H1 (cell line): ENCODE data around the gene GZMA. TPM values are rescaled to one million over a fixed set of nuclear protein-coding genes. Genes with fewer than 3 reads are reported as not detected.

Experiments used
- CTCF ChIA-PET: fragments of 300-600 bp; sonication (Branson Sonifier 250); formaldehyde crosslinking; loops from one replicate; lab custom pipeline; 2021; ENCODE audit not compliant: partially characterized antibody; lab: Charles Lee
- POLR2A ChIA-PET: fragments of 300-600 bp; sonication (Branson Sonifier 250); formaldehyde crosslinking; loops from one replicate; lab custom pipeline; 2021; ENCODE audit warnings: inconsistent platforms; ENCODE audit not compliant: partially characterized antibody; lab: Charles Lee
- DNase-seq, 2 experiments: peaks; one replicate each; pipeline versions ENCODE4 v3.0.0 to v3.0.0-alpha.2; 2010 to 2022; ENCODE audit warnings: low spot score in 2 of 2, low read depth in 1 of 2, mixed read lengths in 1 of 2
- FAIRE-seq: peaks from 2 replicates; lab custom pipeline; 2011; peaks lifted over from hg19 to GRCh38; lab: Jason Lieb, UNC
- H2AFZ ChIP-seq: 2 replicates; pipeline ENCODE4 v1.8.1; 2012; ENCODE audit warnings: low read length, inconsistent platforms
- H2AK5ac ChIP-seq: 2 replicates; pipeline ENCODE4 v1.6.1; 2013; ENCODE audit warnings: low read depth, low read length
- H2BK120ac ChIP-seq: replicated peaks from 2 replicates; pipeline ENCODE3; 2013; ENCODE audit warnings: low read depth, low read length, inconsistent platforms
- H2BK12ac ChIP-seq: 2 replicates; pipeline ENCODE4 v1.6.1; 2013; ENCODE audit warnings: low read depth, low read length
- H2BK15ac ChIP-seq: 2 replicates; pipeline ENCODE4 v1.6.1; 2013; ENCODE audit warnings: low read length
- H2BK20ac ChIP-seq: 2 replicates; pipeline ENCODE4 v1.6.1; 2013; ENCODE audit warnings: low read length
- H2BK5ac ChIP-seq: 2 replicates; pipeline ENCODE4 v1.6.1; 2013; ENCODE audit warnings: low read depth, low read length
- H3K14ac ChIP-seq: 2 replicates; pipeline ENCODE4 v1.6.1; 2013; ENCODE audit warnings: inconsistent platforms; ENCODE audit not compliant: insufficient read length
- H3K18ac ChIP-seq: 2 replicates; pipeline ENCODE4 v1.6.1; 2013; ENCODE audit warnings: low read length; ENCODE audit errors: extremely low read depth
- H3K23ac ChIP-seq: 2 replicates; pipeline ENCODE4 v1.6.1; 2013; ENCODE audit warnings: inconsistent platforms; ENCODE audit not compliant: insufficient read length
- H3K23me2 ChIP-seq: 2 replicates; pipeline ENCODE4 v1.6.1; 2013; ENCODE audit warnings: low read depth, low read length
- H3K27ac ChIP-seq: 2 replicates; pipeline ENCODE4 v1.6.1; 2011; ENCODE audit warnings: low read depth, low read length, inconsistent platforms
- H3K27me3 ChIP-seq, 4 experiments: replicated peaks in 1 of 4; 1 replicate in 1 of 4; 2 replicates in 3 of 4; pipeline versions ENCODE4 v1.6.1 to v1.8.1; 2011 to 2013; ENCODE audit warnings: low read length in 3 of 4, mild to moderate bottlenecking in 3 of 4, inconsistent platforms in 2 of 4, mixed read lengths in 2 of 4, moderate library complexity in 1 of 4; ENCODE audit not compliant: control insufficient read depth in 3 of 4, insufficient read depth in 3 of 4; ENCODE audit errors: extremely low read depth in 1 of 4
- H3K36me3 ChIP-seq, 4 experiments: 2 replicates each; pipeline versions ENCODE4 v1.6.1 to v1.8.1; 2011 to 2013; ENCODE audit warnings: mild to moderate bottlenecking in 4 of 4, low read length in 3 of 4, moderate library complexity in 2 of 4, control low read depth in 1 of 4, inconsistent platforms in 1 of 4; ENCODE audit not compliant: insufficient read depth in 4 of 4, control insufficient read depth in 2 of 4
- H3K4ac ChIP-seq: replicated peaks from 2 replicates; pipeline ENCODE3; 2013; ENCODE audit warnings: low read length, low read depth, mixed read lengths, inconsistent platforms; ENCODE audit not compliant: insufficient read length
- H3K4me1 ChIP-seq, 4 experiments: replicated peaks in 1 of 4; 1 replicate in 1 of 4; 2 replicates in 3 of 4; pipeline versions ENCODE4 v1.6.1 to v1.8.1; 2011 to 2013; ENCODE audit warnings: low read length in 3 of 4, inconsistent platforms in 2 of 4, mixed read lengths in 1 of 4; ENCODE audit not compliant: insufficient read depth in 4 of 4, control insufficient read depth in 3 of 4
- H3K4me2 ChIP-seq, 2 experiments: 2 replicates each; pipeline versions ENCODE4 v1.6.1 to v1.8.1; 2011 to 2013; ENCODE audit warnings: low read depth in 2 of 2, low read length in 2 of 2, control low read depth in 1 of 2, inconsistent platforms in 1 of 2, mild to moderate bottlenecking in 1 of 2; ENCODE audit not compliant: insufficient read depth in 1 of 2
- H3K4me3 ChIP-seq, 4 experiments: fragments of 200-600, 300-600 bp in 1 of 4; sonication (generic), shearing (Covaris generic), sonication (Bioruptor Twin) in 1 of 4; 2 replicates each; pipeline versions ENCODE4 v1.5.1 to v1.8.1; 2011 to 2016; ENCODE audit warnings: low read length in 4 of 4, low read depth in 3 of 4, control low read depth in 2 of 4, inconsistent platforms in 2 of 4, mild to moderate bottlenecking in 2 of 4, mixed read lengths in 1 of 4, moderate library complexity in 1 of 4; ENCODE audit not compliant: insufficient read depth in 2 of 4; ENCODE audit errors: extremely low read depth in 1 of 4
- H3K56ac ChIP-seq: replicated peaks from 2 replicates; pipeline ENCODE3; 2013; ENCODE audit warnings: low read depth, mild to moderate bottlenecking, mixed read lengths, low read length, inconsistent platforms; ENCODE audit not compliant: insufficient read length
- H3K79me1 ChIP-seq: 2 replicates; pipeline ENCODE4 v1.6.1; 2013; ENCODE audit warnings: low read depth, low read length, control low read depth
- H3K79me2 ChIP-seq, 2 experiments: 2 replicates each; pipeline versions ENCODE4 v1.6.1 to v1.8.1; 2012 to 2013; ENCODE audit warnings: low read length in 2 of 2, mild to moderate bottlenecking in 2 of 2, inconsistent platforms in 1 of 2; ENCODE audit not compliant: insufficient read depth in 2 of 2, control insufficient read depth in 1 of 2
- H3K9ac ChIP-seq, 4 experiments: replicated peaks in 1 of 4; 1 replicate in 1 of 4; 2 replicates in 3 of 4; pipeline versions ENCODE4 v1.6.1 to v1.8.1; 2011 to 2013; ENCODE audit warnings: low read depth in 3 of 4, low read length in 3 of 4, control low read depth in 2 of 4, mild to moderate bottlenecking in 2 of 4, moderate library complexity in 2 of 4, inconsistent platforms in 1 of 4; ENCODE audit errors: extremely low read depth in 1 of 4
- H3K9me3 ChIP-seq, 2 experiments: 2 replicates each; pipeline versions ENCODE4 v1.6.1 to v1.8.1; 2012 to 2013; ENCODE audit warnings: mild to moderate bottlenecking in 2 of 2, moderate library complexity in 2 of 2, control low read depth in 1 of 2, inconsistent platforms in 1 of 2, low read depth in 1 of 2, low read length in 1 of 2, mixed read lengths in 1 of 2; ENCODE audit not compliant: insufficient read depth in 2 of 2
- H4K20me1 ChIP-seq, 2 experiments: replicated peaks in 1 of 2; 2 replicates each; pipeline versions ENCODE3 to v1.8.1; 2011 to 2013; ENCODE audit warnings: inconsistent platforms in 2 of 2, low read length in 2 of 2, mild to moderate bottlenecking in 1 of 2; ENCODE audit not compliant: insufficient read depth in 2 of 2, control insufficient read depth in 1 of 2
- H4K5ac ChIP-seq: 2 replicates; pipeline ENCODE4 v1.6.1; 2013; ENCODE audit warnings: low read length, low read depth, mixed read lengths, inconsistent platforms; ENCODE audit not compliant: insufficient read length
- H4K8ac ChIP-seq: 2 replicates; pipeline ENCODE4 v1.8.0; 2013; ENCODE audit warnings: mild to moderate bottlenecking, moderate library complexity, low read length, inconsistent platforms; ENCODE audit not compliant: insufficient read depth; ENCODE audit errors: extremely low read depth
- H4K91ac ChIP-seq: replicated peaks from 2 replicates; pipeline ENCODE3; 2013; ENCODE audit warnings: low read length, mixed read lengths, inconsistent platforms; ENCODE audit not compliant: insufficient read length
- CTCF ChIP-seq, 3 experiments: IDR thresholded peaks; 1 replicate in 2 of 3; 2 replicates in 1 of 3; pipeline versions ENCODE4 v1.5.1 to v1.6.1; 2011; ENCODE audit warnings: low read length in 3 of 3, mild to moderate bottlenecking in 3 of 3, inconsistent platforms in 2 of 3, low read depth in 1 of 3, moderate library complexity in 1 of 3; ENCODE audit not compliant: insufficient read depth in 1 of 3; ENCODE audit errors: control extremely low read depth in 1 of 3
- HDAC6 ChIP-seq: IDR thresholded peaks from one replicate; pipeline ENCODE4 v1.7.1; 2012; ENCODE audit warnings: low read depth, mild to moderate bottlenecking, inconsistent platforms, low read length, moderate library complexity
- SP1 ChIP-seq: IDR thresholded peaks from 2 replicates; pipeline ENCODE4 v1.6.1; 2011; ENCODE audit warnings: low read depth, low read length
- YY1 ChIP-seq: IDR thresholded peaks from 2 replicates; pipeline ENCODE4 v1.6.1; 2011; ENCODE audit warnings: low read depth, mild to moderate bottlenecking, low read length
- whole genome bisulfite sequencing, 2 experiments: shearing (Covaris generic) in 1 of 2; methylation state at CpG; one replicate each; pipeline versions ENCODE4 v1.1.6 to v1.1.7; 2013 to 2015; ENCODE audit warnings: low lambda C conversion rate in 2 of 2, mixed read lengths in 2 of 2, inconsistent platforms in 1 of 2, low coverage in 1 of 2, missing lambda C conversion rate in 1 of 2; ENCODE audit not compliant: insufficient replicate concordance in 2 of 2, insufficient coverage in 1 of 2, insufficient read length in 1 of 2; ENCODE audit errors: extremely low coverage in 1 of 2, missing lambda C conversion rate in 1 of 2; 5-methylcytosine and 5-hydroxymethylcytosine counted together
- polyA plus RNA-seq, 7 experiments: library from polyadenylated mRNA; depleted of rRNA in 3 of 7; stranded (reverse) in 5 of 7; unstranded in 2 of 7; fragments of >200 nt in 5 of 7; fragments of 200-250 nt in 2 of 7; gene quantifications; 1 replicate in 5 of 7; 2 replicates in 1 of 7; 4 replicates in 1 of 7; pipeline versions ENCODE4 v1.2.1 to v1.2.3, GENCODE V29; 2011 to 2013; ENCODE audit warnings: missing spikeins in 2 of 7, mixed read lengths in 2 of 7
- total RNA-seq: library from RNA; stranded (reverse); fragmentation: NEBNext Ultra II Directional; extraction: Animal tissue kit (Norgen Biotek cat#: 25700); gene quantifications from 2 replicates; pipeline ENCODE4 v1.2.1, GENCODE V29; 2021

GZMA gene
- total and polyA plus RNA-seq, 2 of the 8 experiments (the other 6 are each of a cell fraction or from before 2014, with no cell fraction given): not detected

GRCh38 chr5:55146080-55146479 lies 43.6 kb downstream of the GZMA start:
- Histone ChIP-seq H4K91ac (no peak overlapping the region), H3K23ac (no peak overlapping the region), H2BK5ac (no peak overlapping the region), H3K4me2 (no peak overlapping the region), H2BK20ac (no peak overlapping the region), H2AK5ac (no peak overlapping the region), H3K4ac (no peak overlapping the region), H4K20me1 (no peaks in the 10 kb centered on the region), H3K14ac (no peak overlapping the region), H2BK15ac (0 out of 2 replicates have a peak overlapping the region, but pooled peaks have one; percentile 36), H3K79me1 (no peaks in the 10 kb centered on the region), H2BK120ac (no peak overlapping the region), H3K4me1 (no peaks in the 10 kb centered on the region), H4K5ac (no peak overlapping the region), H3K9ac (no peak overlapping the region), H3K79me2 (no peaks in the 10 kb centered on the region), H3K9me3 (no peaks in the 10 kb centered on the region), H3K36me3 (no peaks in the 10 kb centered on the region), H3K27ac (no peak overlapping the region), H2BK12ac (no peak overlapping the region), H3K56ac (no peak overlapping the region), H3K27me3 (no peaks in the 10 kb centered on the region), H2AFZ (no peak overlapping the region; the same call in 1 of the 2 replicates), H3K4me3 (peak overlapping the region in 1 of 4 experiments; percentile 10; a peak in 1 of 8 replicates), H4K8ac (no peak overlapping the region), H3K23me2 (no peaks in the 10 kb centered on the region), H3K18ac (no peak overlapping the region)
- FAIRE-seq (no peak), DNase-seq (no peak)
- TF ChIP-seq SP1 (no peak), YY1 (no peak), CTCF (IDR thresholded peaks at IDR 0.05; ENCODE audit: control extremely low read depth in 1 of 3, insufficient read depth in 1 of 3, low read depth in 1 of 3, low read length in 3 of 3) (no peak), HDAC6 (no peak)
- CTCF ChIA-PET: interaction anchor here (0.6 to 3.6 kb wide), 22 partner anchors 9 to 245 kb away, joined by 3 to 59 read pairs (median 3); partner anchors contain the start of gene GPX8
- 90% methylated on average over 8 of the region's 8 CpGs; no CpG with 5 or more reads in 1 of the 2 experiments for WGBS, 2 experiments
- POLR2A ChIA-PET: interaction anchor here (1.4 kb wide), 2 partner anchors 14 to 240 kb away, joined by 4 to 6 read pairs; partner anchors contain the start of gene GPX8
